ENCODE results near the gene XPA.

DNA sequence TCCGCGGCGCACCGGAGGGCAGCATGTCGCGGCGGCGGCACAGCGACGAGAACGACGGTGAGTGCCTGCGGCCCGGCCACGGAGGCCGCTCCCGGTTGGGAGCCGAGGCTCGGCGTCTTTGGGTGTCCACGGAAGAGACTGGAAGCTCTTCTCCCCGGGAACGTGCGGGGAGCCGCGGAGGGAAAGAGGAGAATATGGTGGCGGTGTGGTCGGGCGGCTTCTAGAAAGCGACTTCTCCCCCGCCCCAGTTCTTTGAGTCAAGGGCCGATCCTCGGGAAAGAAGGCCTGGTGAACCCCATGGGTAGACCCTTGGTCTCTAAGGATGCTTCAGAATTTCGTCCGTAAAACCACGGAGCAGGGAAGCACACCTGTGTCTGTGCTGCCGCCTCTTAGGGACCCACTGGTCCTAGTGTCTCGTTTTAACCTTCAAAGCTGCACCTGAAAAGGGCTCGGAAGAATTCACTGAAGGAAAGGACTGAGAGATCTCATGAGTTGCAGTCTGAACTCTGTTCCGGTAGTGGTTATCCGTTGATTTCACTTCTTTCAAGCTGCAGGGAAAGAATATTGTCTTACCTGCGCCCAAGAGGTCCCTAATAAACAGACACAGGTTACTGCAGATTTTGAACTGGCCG is 63.2 kb downstream of the XPA start:
- TF ChIP-seq, protein P1, sequence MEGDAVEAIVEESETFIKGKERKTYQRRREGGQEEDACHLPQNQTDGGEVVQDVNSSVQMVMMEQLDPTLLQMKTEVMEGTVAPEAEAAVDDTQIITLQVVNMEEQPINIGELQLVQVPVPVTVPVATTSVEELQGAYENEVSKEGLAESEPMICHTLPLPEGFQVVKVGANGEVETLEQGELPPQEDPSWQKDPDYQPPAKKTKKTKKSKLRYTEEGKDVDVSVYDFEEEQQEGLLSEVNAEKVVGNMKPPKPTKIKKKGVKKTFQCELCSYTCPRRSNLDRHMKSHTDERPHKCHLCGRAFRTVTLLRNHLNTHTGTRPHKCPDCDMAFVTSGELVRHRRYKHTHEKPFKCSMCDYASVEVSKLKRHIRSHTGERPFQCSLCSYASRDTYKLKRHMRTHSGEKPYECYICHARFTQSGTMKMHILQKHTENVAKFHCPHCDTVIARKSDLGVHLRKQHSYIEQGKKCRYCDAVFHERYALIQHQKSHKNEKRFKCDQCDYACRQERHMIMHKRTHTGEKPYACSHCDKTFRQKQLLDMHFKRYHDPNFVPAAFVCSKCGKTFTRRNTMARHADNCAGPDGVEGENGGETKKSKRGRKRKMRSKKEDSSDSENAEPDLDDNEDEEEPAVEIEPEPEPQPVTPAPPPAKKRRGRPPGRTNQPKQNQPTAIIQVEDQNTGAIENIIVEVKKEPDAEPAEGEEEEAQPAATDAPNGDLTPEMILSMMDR (IDR thresholded peaks at IDR 0.05 in 8 of 11, conservative IDR thresholded peaks at IDR 0.05 in 3 of 11) = no peak
- no peak for TF ChIP-seq POLR2AphosphoS5 (IDR thresholded peaks at IDR 0.05)

Data from spleen (tissue), 7 donors.